SK-N-SH treated with all-trans-retinoic acid at 6 μM for 48 hours (cell line): ENCODE data around the gene PPFIA1.

Experiments
- ATAC-seq: fragments of 200-7000 bp; cut with Tn5 transposase; 3 replicates; pipeline ENCODE4 v1.9.1; 2020; ENCODE audit warnings: mild to moderate bottlenecking, moderate library complexity
- BACH2 ChIP-seq: fragments of 250-450 bp; sonication (Bioruptor Pico); IDR thresholded peaks from 2 replicates; pipeline ENCODE4 v1.9.0; 2021; ENCODE audit warnings: mild to moderate bottlenecking, borderline replicate concordance
- CSDC2 ChIP-seq: fragments of 250-450 bp; sonication (Bioruptor Pico); IDR thresholded peaks from 2 replicates; pipeline ENCODE4 v1.5.0; 2020; ENCODE audit warnings: mild to moderate bottlenecking, moderate library complexity
- ESRRG ChIP-seq: fragments of 250-450 bp; sonication (Bioruptor Pico); IDR thresholded peaks from 2 replicates; pipeline ENCODE4 v1.6.1; 2021; ENCODE audit warnings: mild to moderate bottlenecking
- GLIS3 ChIP-seq: fragments of 250-450 bp; sonication (Bioruptor Pico); IDR thresholded peaks from 2 replicates; pipeline ENCODE4 v1.5.0; 2020; ENCODE audit warnings: mild to moderate bottlenecking, moderate library complexity
- ISL1 ChIP-seq: fragments of 250-450 bp; sonication (Bioruptor Pico); IDR thresholded peaks from 2 replicates; pipeline ENCODE4 v2.1.2; 2022; ENCODE audit warnings: mild to moderate bottlenecking, moderate library complexity
- OSR1 ChIP-seq: fragments of 250-450 bp; sonication (Bioruptor Pico); IDR thresholded peaks from 2 replicates; pipeline ENCODE4 v1.8.0; 2022; ENCODE audit warnings: moderate library complexity, mild to moderate bottlenecking, inconsistent platforms
- PPARA ChIP-seq: fragments of 250-450 bp; sonication (Bioruptor Pico); IDR thresholded peaks from 2 replicates; pipeline ENCODE4 v1.5.0; 2020; ENCODE audit warnings: mild to moderate bottlenecking, borderline replicate concordance
- RARB ChIP-seq: fragments of 250-450 bp; sonication (Bioruptor Pico); IDR thresholded peaks from 2 replicates; pipeline ENCODE4 v1.8.0; 2021; ENCODE audit warnings: mild to moderate bottlenecking, moderate library complexity
- SNAI2 ChIP-seq: fragments of 250-450 bp; sonication (Bioruptor Pico); IDR thresholded peaks from 2 replicates; pipeline ENCODE4 v1.5.0; 2020; ENCODE audit warnings: mild to moderate bottlenecking, moderate library complexity
- TCF4 ChIP-seq: fragments of 250-450 bp; sonication (Bioruptor Pico); IDR thresholded peaks from 2 replicates; pipeline ENCODE4 v1.8.0; 2021; ENCODE audit warnings: mild to moderate bottlenecking, moderate library complexity, borderline replicate concordance
- TOX ChIP-seq: fragments of 250-450 bp; sonication (Bioruptor Pico); IDR thresholded peaks from 2 replicates; pipeline ENCODE4 v1.8.0; 2021; ENCODE audit warnings: mild to moderate bottlenecking, moderate library complexity, borderline replicate concordance
- ZC3H10 ChIP-seq: fragments of 250-450 bp; sonication (Bioruptor Pico); IDR thresholded peaks from 2 replicates; pipeline ENCODE4 v1.5.1; 2021; ENCODE audit warnings: mild to moderate bottlenecking, moderate library complexity
- ZFP3 ChIP-seq: fragments of 250-450 bp; sonication (Bioruptor Pico); IDR thresholded peaks from 2 replicates; pipeline ENCODE4 v1.5.0; 2020; ENCODE audit warnings: mild to moderate bottlenecking, moderate library complexity
- ZFP30 ChIP-seq: fragments of 450-650 bp; formaldehyde crosslinking; IDR thresholded peaks from 2 replicates; pipeline ENCODE4 v1.5.0; 2022; ENCODE audit warnings: mild to moderate bottlenecking, moderate library complexity
- ZNF565 ChIP-seq: fragments of 450-650 bp; formaldehyde crosslinking; conservative IDR thresholded peaks from 2 replicates; pipeline ENCODE4 v1.5.0; 2020; ENCODE audit warnings: low read depth, mild to moderate bottlenecking, moderate library complexity
- ZNF70 ChIP-seq: fragments of 450-650 bp; formaldehyde crosslinking; IDR thresholded peaks from 2 replicates; pipeline ENCODE4 v1.5.0; 2020; ENCODE audit warnings: mild to moderate bottlenecking, moderate library complexity
- ZNF8 ChIP-seq: fragments of 450-650 bp; formaldehyde crosslinking; IDR thresholded peaks from 2 replicates; pipeline ENCODE4 v1.5.0; 2020; ENCODE audit warnings: mild to moderate bottlenecking, moderate library complexity
- TF ChIP-seq, protein P1 (sequence below): fragments of 250-450 bp; sonication (Bioruptor Pico); IDR thresholded peaks from 2 replicates; pipeline ENCODE4 v1.8.0; 2021; ENCODE audit warnings: low read depth, mild to moderate bottlenecking, moderate library complexity, borderline replicate concordance
- TF ChIP-seq, protein P2 (sequence below): fragments of 250-450 bp; sonication (Bioruptor Pico); IDR thresholded peaks from 2 replicates; pipeline ENCODE4 v1.5.1; 2020; ENCODE audit warnings: low read depth, mild to moderate bottlenecking, moderate library complexity
- TF ChIP-seq, protein P3 (sequence below): fragments of 250-450 bp; sonication (Bioruptor Pico); IDR thresholded peaks from 2 replicates; pipeline ENCODE4 v1.5.0; 2020; ENCODE audit warnings: mild to moderate bottlenecking, moderate library complexity
- TF ChIP-seq, protein P4 (sequence below): fragments of 250-450 bp; sonication (Bioruptor Pico); IDR thresholded peaks from 2 replicates; pipeline ENCODE4 v1.5.1; 2021; ENCODE audit warnings: mild to moderate bottlenecking, moderate library complexity

Gene PPFIA1

GRCh38 chr11:70411713-70412452 is 141.4 kb downstream of the PPFIA1 start:
- no peak for TF ChIP-seq TOX
- TF ChIP-seq CSDC2 (CRISPR knock-in tag), result no peak
- no peak; the same call in 2 of the 3 replicates for ATAC-seq

GRCh38 chr11:70413151-70413550 is 142.7 kb downstream of the PPFIA1 start:
- no peak for ATAC-seq
- TF ChIP-seq CSDC2 (CRISPR knock-in tag) (no peak), TOX (no peak), PPARA (CRISPR knock-in tag) (no peak), ISL1 (CRISPR knock-in tag) (no peak), OSR1 (no peak), ESRRG (no peak)
- TF ChIP-seq, protein P1, sequence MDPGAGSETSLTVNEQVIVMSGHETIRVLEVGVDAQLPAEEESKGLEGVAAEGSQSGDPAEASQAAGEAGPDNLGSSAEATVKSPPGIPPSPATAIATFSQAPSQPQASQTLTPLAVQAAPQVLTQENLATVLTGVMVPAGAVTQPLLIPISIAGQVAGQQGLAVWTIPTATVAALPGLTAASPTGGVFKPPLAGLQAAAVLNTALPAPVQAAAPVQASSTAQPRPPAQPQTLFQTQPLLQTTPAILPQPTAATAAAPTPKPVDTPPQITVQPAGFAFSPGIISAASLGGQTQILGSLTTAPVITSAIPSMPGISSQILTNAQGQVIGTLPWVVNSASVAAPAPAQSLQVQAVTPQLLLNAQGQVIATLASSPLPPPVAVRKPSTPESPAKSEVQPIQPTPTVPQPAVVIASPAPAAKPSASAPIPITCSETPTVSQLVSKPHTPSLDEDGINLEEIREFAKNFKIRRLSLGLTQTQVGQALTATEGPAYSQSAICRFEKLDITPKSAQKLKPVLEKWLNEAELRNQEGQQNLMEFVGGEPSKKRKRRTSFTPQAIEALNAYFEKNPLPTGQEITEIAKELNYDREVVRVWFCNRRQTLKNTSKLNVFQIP (CRISPR knock-in tag), result no peak
- TF ChIP-seq, protein P2, sequence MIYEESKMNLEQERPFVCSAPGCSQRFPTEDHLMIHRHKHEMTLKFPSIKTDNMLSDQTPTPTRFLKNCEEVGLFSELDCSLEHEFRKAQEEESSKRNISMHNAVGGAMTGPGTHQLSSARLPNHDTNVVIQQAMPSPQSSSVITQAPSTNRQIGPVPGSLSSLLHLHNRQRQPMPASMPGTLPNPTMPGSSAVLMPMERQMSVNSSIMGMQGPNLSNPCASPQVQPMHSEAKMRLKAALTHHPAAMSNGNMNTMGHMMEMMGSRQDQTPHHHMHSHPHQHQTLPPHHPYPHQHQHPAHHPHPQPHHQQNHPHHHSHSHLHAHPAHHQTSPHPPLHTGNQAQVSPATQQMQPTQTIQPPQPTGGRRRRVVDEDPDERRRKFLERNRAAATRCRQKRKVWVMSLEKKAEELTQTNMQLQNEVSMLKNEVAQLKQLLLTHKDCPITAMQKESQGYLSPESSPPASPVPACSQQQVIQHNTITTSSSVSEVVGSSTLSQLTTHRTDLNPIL, result no peak

- ATAC-seq, result no peak
- no peak for TF ChIP-seq SNAI2
- TF ChIP-seq, protein P1 (CRISPR knock-in tag), result no peak
- TF ChIP-seq ZNF8 (CRISPR knock-in tag), result no peak
- TF ChIP-seq BACH2 (CRISPR knock-in tag), result no peak
- TF ChIP-seq RARB, result no peak
- TF ChIP-seq, protein P3, sequence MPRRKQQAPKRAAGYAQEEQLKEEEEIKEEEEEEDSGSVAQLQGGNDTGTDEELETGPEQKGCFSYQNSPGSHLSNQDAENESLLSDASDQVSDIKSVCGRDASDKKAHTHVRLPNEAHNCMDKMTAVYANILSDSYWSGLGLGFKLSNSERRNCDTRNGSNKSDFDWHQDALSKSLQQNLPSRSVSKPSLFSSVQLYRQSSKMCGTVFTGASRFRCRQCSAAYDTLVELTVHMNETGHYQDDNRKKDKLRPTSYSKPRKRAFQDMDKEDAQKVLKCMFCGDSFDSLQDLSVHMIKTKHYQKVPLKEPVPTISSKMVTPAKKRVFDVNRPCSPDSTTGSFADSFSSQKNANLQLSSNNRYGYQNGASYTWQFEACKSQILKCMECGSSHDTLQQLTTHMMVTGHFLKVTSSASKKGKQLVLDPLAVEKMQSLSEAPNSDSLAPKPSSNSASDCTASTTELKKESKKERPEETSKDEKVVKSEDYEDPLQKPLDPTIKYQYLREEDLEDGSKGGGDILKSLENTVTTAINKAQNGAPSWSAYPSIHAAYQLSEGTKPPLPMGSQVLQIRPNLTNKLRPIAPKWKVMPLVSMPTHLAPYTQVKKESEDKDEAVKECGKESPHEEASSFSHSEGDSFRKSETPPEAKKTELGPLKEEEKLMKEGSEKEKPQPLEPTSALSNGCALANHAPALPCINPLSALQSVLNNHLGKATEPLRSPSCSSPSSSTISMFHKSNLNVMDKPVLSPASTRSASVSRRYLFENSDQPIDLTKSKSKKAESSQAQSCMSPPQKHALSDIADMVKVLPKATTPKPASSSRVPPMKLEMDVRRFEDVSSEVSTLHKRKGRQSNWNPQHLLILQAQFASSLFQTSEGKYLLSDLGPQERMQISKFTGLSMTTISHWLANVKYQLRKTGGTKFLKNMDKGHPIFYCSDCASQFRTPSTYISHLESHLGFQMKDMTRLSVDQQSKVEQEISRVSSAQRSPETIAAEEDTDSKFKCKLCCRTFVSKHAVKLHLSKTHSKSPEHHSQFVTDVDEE (CRISPR knock-in tag), result no peak
- no peak for TF ChIP-seq GLIS3 (CRISPR knock-in tag)
- TF ChIP-seq TCF4 (CRISPR knock-in tag), result no peak
- TF ChIP-seq ZFP3 (CRISPR knock-in tag), result no peak
- TF ChIP-seq, protein P4, sequence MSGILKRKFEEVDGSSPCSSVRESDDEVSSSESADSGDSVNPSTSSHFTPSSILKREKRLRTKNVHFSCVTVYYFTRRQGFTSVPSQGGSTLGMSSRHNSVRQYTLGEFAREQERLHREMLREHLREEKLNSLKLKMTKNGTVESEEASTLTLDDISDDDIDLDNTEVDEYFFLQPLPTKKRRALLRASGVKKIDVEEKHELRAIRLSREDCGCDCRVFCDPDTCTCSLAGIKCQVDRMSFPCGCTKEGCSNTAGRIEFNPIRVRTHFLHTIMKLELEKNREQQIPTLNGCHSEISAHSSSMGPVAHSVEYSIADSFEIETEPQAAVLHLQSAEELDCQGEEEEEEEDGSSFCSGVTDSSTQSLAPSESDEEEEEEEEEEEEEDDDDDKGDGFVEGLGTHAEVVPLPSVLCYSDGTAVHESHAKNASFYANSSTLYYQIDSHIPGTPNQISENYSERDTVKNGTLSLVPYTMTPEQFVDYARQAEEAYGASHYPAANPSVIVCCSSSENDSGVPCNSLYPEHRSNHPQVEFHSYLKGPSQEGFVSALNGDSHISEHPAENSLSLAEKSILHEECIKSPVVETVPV (CRISPR knock-in tag), result no peak
- no peak for TF ChIP-seq ZFP30
- no peak for TF ChIP-seq ZNF70 (CRISPR knock-in tag)
- TF ChIP-seq PPARA (CRISPR knock-in tag), result no peak
- TF ChIP-seq ESRRG, result no peak
- no peak for TF ChIP-seq ZC3H10 (CRISPR knock-in tag)
- no peak for TF ChIP-seq ZNF565 (CRISPR knock-in tag)
Measured at GRCh38 chr11:70414341-70415100, 144.0 kb downstream of the PPFIA1 start.
